ENCODE results near the gene C11orf68.
A peak's percentile ranks its signal among the peaks of the same experiment; 100 is the strongest.

The C11orf68 gene

DNA sequence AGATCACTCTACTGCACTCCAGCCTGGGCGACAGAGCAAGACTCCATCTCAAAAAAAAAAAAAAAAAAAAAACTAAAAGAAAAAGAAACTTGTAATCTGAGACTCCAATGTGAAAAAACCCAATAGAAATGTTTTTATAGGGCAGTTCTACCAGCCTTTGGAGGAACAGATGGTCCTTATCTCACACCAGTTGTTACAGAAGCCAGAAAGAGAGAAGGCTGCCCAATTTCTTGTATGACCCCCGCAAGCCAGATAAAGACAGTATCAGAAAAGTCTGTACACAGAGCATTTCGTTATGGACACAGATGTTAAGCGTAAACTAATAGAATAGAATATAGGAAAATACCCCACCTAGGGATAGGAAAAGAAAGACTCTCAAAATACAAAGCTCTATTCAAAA is 15.2 kb upstream of the C11orf68 start:
- Mint-ChIP-seq H3K4me3 (no peak overlapping the region), H3K9me3 (no peaks in the 10 kb centered on the region), H3K27me3 (peaks cover 14% of the 10 kb centered on the region), H3K4me1 (peaks cover 4% of the 10 kb centered on the region), H3K27ac (ENCODE audit: low read depth) (no peak overlapping the region), H3K36me3 (ENCODE audit: insufficient read depth) (peaks cover 3% of the 10 kb centered on the region)
- DNase-seq (ENCODE audit: low spot score in 2 of 2) = no peak
- no peak for ATAC-seq (replicated peaks; ENCODE audit: extremely low read depth, poor library complexity, severe bottlenecking)

DNA sequence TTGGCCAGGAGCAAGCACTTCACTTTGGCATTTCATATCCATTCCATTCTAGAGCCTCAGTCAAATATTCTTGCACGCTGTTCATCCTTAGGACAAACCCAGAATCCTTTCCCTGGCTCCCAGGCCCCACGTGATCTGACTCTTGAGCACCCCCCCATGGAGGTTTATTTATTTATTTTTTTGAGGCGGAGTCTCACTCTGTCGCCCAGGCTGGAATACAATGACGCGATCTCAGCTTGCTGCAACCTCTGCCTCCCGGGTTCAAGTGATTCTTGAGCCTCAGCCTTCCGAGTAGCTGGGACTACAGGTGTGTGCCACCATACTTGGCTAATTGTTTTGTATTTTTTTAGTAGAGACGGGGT is 13.7 kb upstream of the C11orf68 start:
- ATAC-seq (replicated peaks; ENCODE audit: extremely low read depth, poor library complexity, severe bottlenecking) (no peak), DNase-seq (ENCODE audit: low spot score in 2 of 2) (no peak)
- Mint-ChIP-seq H3K4me1 (peaks cover 18% of the 10 kb centered on the region), H3K9me3 (no peaks in the 10 kb centered on the region), H3K27me3 (peaks cover 8% of the 10 kb centered on the region), H3K36me3 (ENCODE audit: insufficient read depth) (peaks cover 5% of the 10 kb centered on the region), H3K4me3 (no peak overlapping the region), H3K27ac (ENCODE audit: low read depth) (no peak overlapping the region)

- Mint-ChIP-seq H3K4me1 (peaks cover 24% of the 10 kb centered on the region), H3K9me3 (no peaks in the 10 kb centered on the region), H3K27me3 (peaks cover 2% of the 10 kb centered on the region), H3K27ac (ENCODE audit: low read depth) (peak overlapping the region; percentile 16), H3K36me3 (ENCODE audit: insufficient read depth) (peaks cover 5% of the 10 kb centered on the region), H3K4me3 (no peak overlapping the region)
- DNase-seq (ENCODE audit: low spot score in 2 of 2) (no peak), ATAC-seq (replicated peaks; ENCODE audit: extremely low read depth, poor library complexity, severe bottlenecking) (no peak)
Measured at GRCh38 chr11:65931773-65932557, 13.1 kb upstream of the C11orf68 start.

- peak overlapping the region; percentile 92 for H3K27ac Mint-ChIP-seq (ENCODE audit: low read depth)
- DNase-seq (ENCODE audit: low spot score in 2 of 2) (no peak), ATAC-seq (replicated peaks; ENCODE audit: extremely low read depth, poor library complexity, severe bottlenecking) (no peak)
- H3K36me3 Mint-ChIP-seq (ENCODE audit: insufficient read depth) = peaks cover 5% of the 10 kb centered on the region
- no peaks in the 10 kb centered on the region for H3K27me3 Mint-ChIP-seq
- H3K4me1 Mint-ChIP-seq = peaks cover 26% of the 10 kb centered on the region
- H3K9me3 Mint-ChIP-seq = no peaks in the 10 kb centered on the region
- H3K4me3 Mint-ChIP-seq = peak overlapping the region; percentile 74
Measured at GRCh38 chr11:65928667-65929066, 9.8 kb upstream of the C11orf68 start.

DNA sequence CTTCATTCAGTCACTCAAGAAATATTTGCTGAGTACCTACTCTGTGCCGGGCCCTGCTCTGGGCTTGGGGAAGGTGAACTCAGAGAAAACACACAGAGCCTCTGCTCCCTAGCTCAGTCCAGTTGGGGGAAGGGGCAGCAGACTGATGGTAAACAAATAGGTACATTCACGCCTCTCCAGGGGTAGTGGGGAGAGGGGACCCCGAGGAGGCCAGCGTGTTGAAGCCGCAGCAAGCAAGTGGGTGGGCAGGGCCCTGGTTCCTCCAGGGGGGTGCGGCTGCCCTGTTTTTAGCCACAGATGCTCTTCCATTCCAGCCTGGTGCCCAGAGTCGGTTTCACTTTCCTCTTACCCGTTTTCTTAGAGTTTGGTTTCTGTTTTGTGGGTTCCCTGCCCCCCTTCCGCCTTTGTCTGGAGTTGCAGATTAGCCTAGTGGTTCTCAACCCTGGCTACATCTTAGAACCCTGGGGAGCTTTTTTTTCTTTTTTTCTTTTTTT is 9.1 kb upstream of the C11orf68 start:
- Mint-ChIP-seq H3K4me1 (peaks cover 26% of the 10 kb centered on the region), H3K9me3 (no peaks in the 10 kb centered on the region), H3K4me3 (peak overlapping the region; percentile 74), H3K36me3 (ENCODE audit: insufficient read depth) (peaks cover 5% of the 10 kb centered on the region), H3K27ac (ENCODE audit: low read depth) (peak overlapping the region; percentile 92), H3K27me3 (no peaks in the 10 kb centered on the region)
- ATAC-seq (replicated peaks; ENCODE audit: extremely low read depth, poor library complexity, severe bottlenecking) = peak; percentile 99
- peak; percentile 37 to 68 for DNase-seq (ENCODE audit: low spot score in 2 of 2)

GRCh38 chr11:65925397-65925796 is 6.5 kb upstream of the C11orf68 start:
- ATAC-seq (replicated peaks; ENCODE audit: extremely low read depth, poor library complexity, severe bottlenecking) (no peak), DNase-seq (ENCODE audit: low spot score in 2 of 2) (no peak)
- no peak overlapping the region for H3K27ac Mint-ChIP-seq (ENCODE audit: low read depth)
- H3K4me1 Mint-ChIP-seq = peaks cover 26% of the 10 kb centered on the region
- H3K4me3 Mint-ChIP-seq = no peak overlapping the region
- peaks cover 7% of the 10 kb centered on the region for H3K36me3 Mint-ChIP-seq (ENCODE audit: insufficient read depth)
- H3K27me3 Mint-ChIP-seq = no peaks in the 10 kb centered on the region
- no peaks in the 10 kb centered on the region for H3K9me3 Mint-ChIP-seq

DNA sequence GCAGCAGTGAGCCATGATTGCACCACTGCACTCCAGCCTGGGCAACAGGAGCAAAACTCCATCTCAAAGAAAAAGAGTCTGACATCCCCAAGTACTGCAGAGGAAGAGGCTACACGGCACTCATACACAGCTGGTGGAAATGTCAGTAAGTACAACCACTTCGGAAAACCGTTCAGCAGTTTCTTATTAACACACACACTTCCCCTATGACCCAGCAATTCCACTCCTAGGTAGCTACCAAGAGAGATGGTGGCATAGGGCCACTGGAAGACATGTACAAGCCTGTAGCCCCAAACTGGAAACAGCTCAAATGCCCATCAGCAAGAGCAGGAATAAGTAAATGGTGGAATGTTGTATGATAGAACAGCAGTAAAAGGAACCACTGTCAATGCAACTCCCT is 3.7 kb upstream of the C11orf68 start:
- H3K36me3 Mint-ChIP-seq (ENCODE audit: insufficient read depth) = peaks cover 14% of the 10 kb centered on the region
- DNase-seq (ENCODE audit: low spot score in 2 of 2) = no peak
- H3K9me3 Mint-ChIP-seq = no peaks in the 10 kb centered on the region
- peaks cover 15% of the 10 kb centered on the region for H3K4me1 Mint-ChIP-seq
- no peak overlapping the region for H3K4me3 Mint-ChIP-seq
- H3K27ac Mint-ChIP-seq (ENCODE audit: low read depth) = no peak overlapping the region
- no peak for ATAC-seq (replicated peaks; ENCODE audit: extremely low read depth, poor library complexity, severe bottlenecking)
- no peaks in the 10 kb centered on the region for H3K27me3 Mint-ChIP-seq

GRCh38 chr11:65921876-65922275 is 3.0 kb upstream of the C11orf68 start:
- H3K4me3 Mint-ChIP-seq = no peak overlapping the region
- H3K36me3 Mint-ChIP-seq (ENCODE audit: insufficient read depth) = peaks cover 14% of the 10 kb centered on the region
- H3K4me1 Mint-ChIP-seq = peaks cover 13% of the 10 kb centered on the region
- no peak overlapping the region for H3K27ac Mint-ChIP-seq (ENCODE audit: low read depth)
- H3K9me3 Mint-ChIP-seq = no peaks in the 10 kb centered on the region
- H3K27me3 Mint-ChIP-seq = no peaks in the 10 kb centered on the region
- ATAC-seq (replicated peaks; ENCODE audit: extremely low read depth, poor library complexity, severe bottlenecking) (no peak), DNase-seq (ENCODE audit: low spot score in 2 of 2) (no peak)

DNA sequence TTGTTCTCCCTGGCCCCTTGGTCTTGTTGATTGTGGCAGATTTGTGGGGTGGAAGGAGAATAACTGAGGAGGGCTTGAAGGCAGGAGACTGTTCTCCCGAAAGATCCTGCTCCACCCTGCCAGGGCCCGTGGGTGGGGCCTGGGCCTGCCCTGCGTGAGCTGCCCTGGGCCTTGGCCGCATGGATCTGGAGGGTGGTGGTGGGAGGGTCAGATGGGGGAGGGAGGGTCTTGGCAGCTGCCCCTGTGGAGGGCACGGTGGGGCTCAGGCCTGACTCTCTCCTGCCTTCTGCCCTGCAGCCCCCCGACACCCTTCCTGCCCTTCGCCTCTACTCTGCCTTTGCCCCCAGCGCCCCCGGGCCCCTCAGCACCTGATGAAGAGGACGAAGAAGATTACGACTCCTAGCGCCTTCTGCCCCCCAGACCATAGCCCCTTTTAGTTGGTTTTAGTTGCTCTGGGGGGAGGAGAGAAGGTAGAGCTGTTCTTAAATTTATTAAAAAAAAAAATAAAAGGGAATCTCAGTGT is 2.2 kb upstream of the C11orf68 start:
- no peaks in the 10 kb centered on the region for H3K9me3 Mint-ChIP-seq
- H3K36me3 Mint-ChIP-seq (ENCODE audit: insufficient read depth) = peaks cover 17% of the 10 kb centered on the region
- no peak overlapping the region for H3K27ac Mint-ChIP-seq (ENCODE audit: low read depth)
- DNase-seq (ENCODE audit: low spot score in 2 of 2) (no peak), ATAC-seq (replicated peaks; ENCODE audit: extremely low read depth, poor library complexity, severe bottlenecking) (no peak)
- H3K4me1 Mint-ChIP-seq = peaks cover 20% of the 10 kb centered on the region
- H3K27me3 Mint-ChIP-seq = no peaks in the 10 kb centered on the region
- peak overlapping the region; percentile 91 for H3K4me3 Mint-ChIP-seq

DNA sequence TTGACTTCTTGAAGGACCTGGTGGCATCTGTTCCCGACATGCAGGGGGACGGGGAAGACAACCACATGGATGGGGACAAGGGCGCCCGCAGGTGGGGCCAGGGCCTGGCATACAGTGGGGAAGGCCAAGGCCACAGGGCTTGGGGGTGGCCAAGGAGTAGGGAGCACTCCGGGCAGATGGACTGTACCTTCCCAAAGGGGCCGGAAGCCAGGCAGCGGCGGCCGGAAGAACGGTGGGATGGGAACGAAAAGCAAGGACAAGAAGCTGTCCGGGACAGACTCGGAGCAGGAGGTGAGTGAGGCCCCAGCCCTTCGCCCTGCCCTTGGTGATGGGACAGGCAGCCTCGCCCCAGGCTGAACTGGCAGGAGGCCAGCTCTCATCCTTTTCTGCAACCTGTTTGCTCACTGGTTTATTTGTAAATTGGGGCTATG is 1.5 kb upstream of the C11orf68 start:
- ATAC-seq (replicated peaks; ENCODE audit: extremely low read depth, poor library complexity, severe bottlenecking) (no peak), DNase-seq (ENCODE audit: low spot score in 2 of 2) (no peak)
- Mint-ChIP-seq H3K9me3 (no peaks in the 10 kb centered on the region), H3K27ac (ENCODE audit: low read depth) (peak overlapping the region; percentile 80), H3K4me3 (peak overlapping the region; percentile 91), H3K4me1 (peaks cover 21% of the 10 kb centered on the region), H3K27me3 (no peaks in the 10 kb centered on the region), H3K36me3 (ENCODE audit: insufficient read depth) (peaks cover 17% of the 10 kb centered on the region)

GRCh38 chr11:65919573-65920371 is 910 bp upstream of the C11orf68 start:
- ATAC-seq (replicated peaks; ENCODE audit: extremely low read depth, poor library complexity, severe bottlenecking) (peak; percentile 20), DNase-seq (ENCODE audit: low spot score in 2 of 2) (peak; percentile 21 to 37)
- H3K27ac Mint-ChIP-seq (ENCODE audit: low read depth) = peak overlapping the region; percentile 80
- peaks cover 27% of the 10 kb centered on the region for H3K4me1 Mint-ChIP-seq
- peak overlapping the region; percentile 91 for H3K4me3 Mint-ChIP-seq
- H3K27me3 Mint-ChIP-seq = no peaks in the 10 kb centered on the region
- peaks cover 17% of the 10 kb centered on the region for H3K36me3 Mint-ChIP-seq (ENCODE audit: insufficient read depth)
- H3K9me3 Mint-ChIP-seq = no peaks in the 10 kb centered on the region

DNA sequence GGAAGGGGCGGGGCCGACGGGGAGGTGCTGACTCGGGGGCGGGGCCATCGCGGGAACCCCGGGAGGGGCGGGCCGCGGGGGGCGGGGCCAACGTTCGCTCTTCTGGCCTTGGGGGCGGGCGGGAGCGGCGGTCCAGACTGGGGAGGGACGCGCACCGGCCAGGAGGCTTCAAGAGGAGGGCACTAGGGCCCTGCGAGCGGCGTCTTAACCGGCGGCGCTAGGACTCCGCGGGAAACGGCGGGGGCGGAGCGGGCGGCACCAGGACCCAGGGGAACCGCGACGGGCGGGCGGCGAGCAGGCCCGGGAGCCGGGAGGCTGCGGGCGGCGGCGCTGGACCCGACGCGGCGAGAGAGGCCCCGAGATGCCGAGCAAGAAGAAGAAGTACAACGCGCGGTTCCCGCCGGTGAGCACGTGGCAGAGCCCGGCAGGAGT is 295 bp upstream of the C11orf68 start, which contains the start of gene DRAP1:
Gene DRAP1 (plus strand): TSS at position 286 of the 432 bp plus-strand sequence. CDS start 76 bp downstream, at position 362.
- ATAC-seq (replicated peaks; ENCODE audit: extremely low read depth, poor library complexity, severe bottlenecking) (peak; percentile 97), DNase-seq (ENCODE audit: low spot score in 2 of 2) (peak; percentile 86 to 96)
- Mint-ChIP-seq H3K4me1 (peaks cover 33% of the 10 kb centered on the region), H3K36me3 (ENCODE audit: insufficient read depth) (peaks cover 17% of the 10 kb centered on the region), H3K9me3 (no peaks in the 10 kb centered on the region), H3K27ac (ENCODE audit: low read depth) (peak within 1 kb of the TSS; percentile 80), H3K27me3 (no peaks in the 10 kb centered on the region), H3K4me3 (peak within 1 kb of the TSS; percentile 91)

Measured in central memory CD8-positive, alpha-beta T cell (primary cell).